NCI-H345 (cell line): ENCODE data around the gene CELF4.

Experiments
- DNase-seq: peaks from one replicate; lab custom pipeline; 2025; lab: John Stamatoyannopoulos, UW

CELF4 gene

GRCh38 chr18:37494406-37494805 is 71.2 kb downstream of the CELF4 start:
- DNase-seq = no peak

GRCh38 chr18:37493352-37493935 is 72.2 kb downstream of the CELF4 start:
- no peak for DNase-seq

- no peak for DNase-seq
Measured at GRCh38 chr18:37492952-37493351, 72.6 kb downstream of the CELF4 start.

- no peak for DNase-seq
Measured at GRCh38 chr18:37491526-37491925, 74.1 kb downstream of the CELF4 start.

GRCh38 chr18:37489998-37490397 is 75.6 kb downstream of the CELF4 start:
- DNase-seq = no peak

GRCh38 chr18:37489011-37489410 is 76.6 kb downstream of the CELF4 start:
- DNase-seq = no peak

GRCh38 chr18:37487400-37487867 is 78.2 kb downstream of the CELF4 start:
- no peak for DNase-seq

GRCh38 chr18:37486848-37487247 is 78.8 kb downstream of the CELF4 start:
- DNase-seq = no peak

GRCh38 chr18:37484983-37485834 is 80.4 kb downstream of the CELF4 start:
- DNase-seq = peak; percentile 62

GRCh38 chr18:37483984-37484819 is 81.4 kb downstream of the CELF4 start:
- peak; percentile 38 for DNase-seq

GRCh38 chr18:37483221-37483971 is 82.2 kb downstream of the CELF4 start:
- no peak for DNase-seq

GRCh38 chr18:37482433-37482832 is 83.2 kb downstream of the CELF4 start:
- DNase-seq = no peak

GRCh38 chr18:37482002-37482401 is 83.6 kb downstream of the CELF4 start:
- no peak for DNase-seq

GRCh38 chr18:37481491-37481890 is 84.1 kb downstream of the CELF4 start:
- DNase-seq = no peak

- no peak for DNase-seq
Measured at GRCh38 chr18:37481072-37481471, 84.5 kb downstream of the CELF4 start.

GRCh38 chr18:37476611-37477295 is 88.8 kb downstream of the CELF4 start:
- DNase-seq = no peak

GRCh38 chr18:37476182-37476581 is 89.4 kb downstream of the CELF4 start:
- DNase-seq = peak; percentile 37

- no peak for DNase-seq
Measured at GRCh38 chr18:37473195-37473840, 92.3 kb downstream of the CELF4 start.

- peak; percentile 55 for DNase-seq
Measured at GRCh38 chr18:37471637-37472036, 94.0 kb downstream of the CELF4 start.

GRCh38 chr18:37470986-37471385 is 94.6 kb downstream of the CELF4 start:
- no peak for DNase-seq
